Lower leg skin (tissue), 3 donors: Measurements from ENCODE around the gene AUTS2.

ENCODE experiments used
- CTCF ChIP-seq, 3 donors: fragments of 450-650 bp; IDR thresholded peaks; one replicate each; pipeline ENCODE4 v1.5.1; 2016; ENCODE audit warnings: antibody characterized with exemption in 3 of 3, mild to moderate bottlenecking in 3 of 3, moderate library complexity in 2 of 3
- POLR2A ChIP-seq, 2 donors: fragments of 450-650 bp; IDR thresholded peaks; one replicate each; pipeline ENCODE4 v1.6.1; 2016 to 2017; ENCODE audit warnings: antibody characterized with exemption in 2 of 2, mild to moderate bottlenecking in 1 of 2, moderate library complexity in 1 of 2

GRCh38 chr7:69819333-69819705 lies 221.0 kb downstream of the AUTS2 start:
- TF ChIP-seq CTCF (IDR thresholded peaks at IDR 0.05) (no peak), POLR2A (IDR thresholded peaks at IDR 0.05) (no peak)
